ENCODE data around the gene FOXJ2.
A peak's percentile ranks its signal among the peaks of the same experiment; 100 is the strongest.
"Not testable (repeated sequence)": the region's sequence is repeated elsewhere in the genome, so short reads cannot be mapped to it uniquely, and the experiment has no call there.

Gene FOXJ2

GRCh38 chr12:8031017-8031416, 1.5 kb upstream of the FOXJ2 start:
- not testable (repeated sequence) for DNase-seq

GRCh38 chr12:8031872-8032241, 659 bp upstream of the FOXJ2 start:
- DNase-seq: no peak

- peak in 1 of 2 experiments; percentile 16 for DNase-seq
Observed at GRCh38 chr12:8033153-8034044, 883 bp downstream of the FOXJ2 start.

GRCh38 chr12:8034802-8035201, 2.3 kb downstream of the FOXJ2 start:
- DNase-seq: no peak

- DNase-seq: no peak
Observed at GRCh38 chr12:8035440-8036010, 3.0 kb downstream of the FOXJ2 start.

DNA sequence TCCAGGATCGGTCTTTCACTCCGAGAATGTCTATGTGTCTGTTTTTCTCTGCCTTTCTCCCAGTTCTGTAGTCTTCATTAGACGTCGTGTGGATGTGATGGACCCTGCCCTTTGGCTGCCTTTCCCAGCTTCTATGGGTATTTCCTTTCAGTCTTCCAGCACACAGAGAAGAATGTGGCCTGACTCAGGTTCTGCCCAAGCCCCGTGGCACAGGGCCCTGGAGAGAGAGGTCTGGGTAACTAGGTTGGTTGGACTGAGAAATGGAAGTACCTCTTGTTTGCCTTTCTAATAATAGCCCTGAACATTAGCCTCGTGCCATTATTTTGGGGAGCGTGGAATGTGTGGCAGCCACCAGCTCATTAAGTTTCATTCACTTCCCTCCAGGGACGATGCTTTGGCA, 3.8 kb downstream of the FOXJ2 start:
- no peak for DNase-seq

DNA sequence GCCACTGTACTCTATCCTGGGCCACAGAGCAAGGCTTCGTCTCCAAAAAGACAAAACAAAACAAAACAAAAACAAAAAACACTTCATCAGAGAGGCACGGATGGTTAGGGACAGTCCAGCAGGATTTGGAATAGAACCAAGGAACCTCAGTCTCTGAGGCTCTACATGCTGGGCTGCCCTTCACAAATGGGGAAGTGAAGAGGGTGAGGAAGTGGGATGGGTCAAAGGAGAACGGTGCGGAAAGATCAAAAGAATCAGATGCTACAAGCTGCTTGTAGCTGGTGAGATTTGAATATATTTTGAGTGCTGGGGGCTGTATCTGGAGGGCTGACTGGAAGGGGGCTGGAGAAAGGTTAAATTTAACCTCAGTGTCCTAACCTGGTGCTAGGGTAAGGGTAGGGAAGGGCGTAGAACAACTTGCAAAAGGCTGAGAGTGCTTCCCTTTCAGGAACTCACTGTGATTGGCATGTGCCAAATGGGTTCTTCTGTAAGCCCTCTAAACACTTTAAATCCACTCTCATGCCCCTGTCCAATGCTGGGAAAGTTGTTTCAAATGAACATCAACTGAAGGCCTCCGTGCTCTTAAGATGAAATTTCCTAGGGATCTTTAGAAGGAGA, 4.6 kb downstream of the FOXJ2 start:
- DNase-seq: no peak

GRCh38 chr12:8037947-8038346, 5.4 kb downstream of the FOXJ2 start:
- DNase-seq: no peak

DNA sequence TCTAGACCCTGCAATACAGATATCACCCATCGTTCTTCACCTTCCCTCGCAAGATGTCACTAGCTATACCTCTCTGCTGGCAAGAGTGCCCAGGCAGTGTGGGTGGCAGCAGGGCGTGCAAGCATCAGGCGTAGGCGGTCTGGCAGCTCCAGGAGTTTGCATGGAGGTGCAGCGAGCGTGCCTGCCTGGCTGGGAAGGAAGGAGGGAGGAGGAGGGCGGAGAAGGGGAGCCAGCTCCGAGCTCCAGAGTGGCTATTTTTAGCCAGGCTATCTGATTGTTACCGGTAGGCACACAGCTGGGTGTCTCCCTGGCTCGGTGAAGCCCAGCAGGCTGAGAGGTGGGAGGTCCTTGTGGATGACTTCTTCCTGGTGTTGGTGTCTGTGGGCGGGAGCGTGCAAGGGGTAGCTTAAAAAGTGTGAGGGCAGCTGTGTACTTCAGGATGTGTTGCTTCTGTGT, 6.2 kb downstream of the FOXJ2 start:
- DNase-seq: peak in 1 of 2 experiments; percentile 65

DNA sequence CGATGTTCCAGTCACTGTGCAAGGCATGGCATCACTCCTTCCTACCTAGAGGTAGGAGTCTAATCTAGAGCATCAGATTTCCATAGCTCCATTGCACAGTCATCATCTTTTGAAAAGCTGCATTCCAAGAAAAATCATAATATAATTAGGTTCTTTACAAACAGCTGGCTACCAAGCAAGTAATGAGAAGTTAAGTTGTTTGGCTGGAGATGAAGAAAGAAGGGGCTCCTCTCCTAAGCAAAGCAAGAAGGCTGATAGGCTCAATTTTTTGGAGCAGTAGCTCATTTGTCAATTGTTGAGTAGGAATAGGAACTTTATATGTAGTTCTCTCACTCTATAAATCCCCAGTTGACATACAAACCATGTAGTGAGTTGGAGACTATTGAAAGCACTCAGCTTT, 8.3 kb downstream of the FOXJ2 start:
- no peak for DNase-seq

DNA sequence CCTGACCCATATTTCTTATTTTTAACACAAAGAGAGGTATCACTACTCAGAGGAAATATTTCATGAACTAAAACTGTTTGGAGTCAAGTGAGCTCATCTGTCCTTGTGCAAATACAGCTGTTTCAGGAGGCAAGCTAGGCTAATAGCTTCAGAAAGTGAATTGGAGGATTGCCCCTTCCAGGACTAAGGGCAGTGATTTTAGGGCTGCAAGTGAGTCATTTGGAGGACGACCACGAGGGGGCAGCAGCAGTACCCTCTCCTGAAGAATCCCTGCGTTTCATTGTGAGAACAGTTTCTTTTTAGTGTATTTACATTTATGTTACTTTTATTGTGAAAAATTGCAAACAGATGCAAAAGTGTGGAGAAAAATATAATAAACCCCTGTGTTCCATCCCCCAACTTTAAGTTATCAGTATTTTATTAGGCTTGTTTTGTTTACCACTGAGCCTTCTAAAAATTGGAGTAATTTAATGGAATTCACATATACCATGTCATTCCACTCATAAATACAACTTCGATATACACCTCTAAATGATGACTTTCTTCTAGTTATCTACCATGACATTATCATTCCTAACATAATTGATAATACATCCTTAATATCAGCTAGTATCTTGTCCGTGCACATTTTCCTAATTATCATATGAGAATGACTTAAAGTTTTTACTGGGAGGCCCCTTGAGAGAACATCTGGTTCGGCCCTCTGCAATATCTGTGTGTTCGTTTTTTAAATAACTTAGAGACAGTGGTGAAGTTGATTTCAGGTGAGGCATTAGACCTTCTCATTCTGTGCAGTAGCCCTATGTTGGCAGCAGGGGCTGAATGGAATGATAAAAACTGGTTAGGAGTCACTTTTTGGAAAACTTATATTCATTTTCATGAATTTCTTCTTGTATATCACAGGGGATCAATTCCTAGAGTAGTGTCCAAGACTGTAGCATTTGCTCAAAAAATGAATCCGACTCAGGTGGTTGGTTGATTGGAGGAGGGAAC, 13.7 kb downstream of the FOXJ2 start:
- peak in 1 of 2 experiments; percentile 5 for DNase-seq

DNA sequence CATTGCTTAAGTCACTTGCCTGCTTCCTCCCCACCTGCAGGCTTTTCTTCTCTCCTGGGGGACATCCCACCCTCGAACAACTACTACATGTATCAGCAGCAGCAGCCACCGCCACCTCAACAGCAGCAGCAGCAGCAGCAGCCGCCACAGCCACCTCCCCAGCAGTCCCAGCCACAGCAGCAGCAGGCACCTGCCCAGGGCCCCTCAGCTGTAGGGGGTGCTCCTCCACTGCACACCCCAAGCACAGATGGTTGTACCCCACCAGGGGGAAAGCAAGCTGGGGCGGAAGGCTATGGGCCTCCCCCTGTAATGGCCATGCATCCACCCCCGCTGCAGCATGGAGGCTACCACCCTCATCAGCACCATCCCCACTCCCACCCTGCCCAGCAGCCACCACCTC, 15.3 kb downstream of the FOXJ2 start:
- no peak for DNase-seq

DNA sequence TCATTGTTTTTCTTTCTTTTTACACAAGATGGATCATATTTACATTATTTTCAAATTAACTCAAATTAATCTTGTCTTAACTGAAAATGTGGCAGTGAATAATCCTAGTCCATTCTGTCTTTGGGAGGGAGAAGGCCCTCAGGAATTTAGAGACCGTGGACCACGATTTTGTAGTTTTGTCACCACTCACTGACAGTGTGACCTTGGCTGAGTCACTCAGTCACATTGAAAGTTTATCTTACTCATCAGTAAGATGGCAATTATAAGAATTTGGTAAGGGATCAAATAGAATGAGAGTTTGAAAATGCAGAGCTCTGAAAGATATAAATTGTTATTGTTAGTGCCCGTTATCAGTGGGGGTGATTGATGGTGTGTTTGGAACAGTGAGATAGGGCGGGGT, 16.4 kb downstream of the FOXJ2 start:
- DNase-seq: no peak

DNA sequence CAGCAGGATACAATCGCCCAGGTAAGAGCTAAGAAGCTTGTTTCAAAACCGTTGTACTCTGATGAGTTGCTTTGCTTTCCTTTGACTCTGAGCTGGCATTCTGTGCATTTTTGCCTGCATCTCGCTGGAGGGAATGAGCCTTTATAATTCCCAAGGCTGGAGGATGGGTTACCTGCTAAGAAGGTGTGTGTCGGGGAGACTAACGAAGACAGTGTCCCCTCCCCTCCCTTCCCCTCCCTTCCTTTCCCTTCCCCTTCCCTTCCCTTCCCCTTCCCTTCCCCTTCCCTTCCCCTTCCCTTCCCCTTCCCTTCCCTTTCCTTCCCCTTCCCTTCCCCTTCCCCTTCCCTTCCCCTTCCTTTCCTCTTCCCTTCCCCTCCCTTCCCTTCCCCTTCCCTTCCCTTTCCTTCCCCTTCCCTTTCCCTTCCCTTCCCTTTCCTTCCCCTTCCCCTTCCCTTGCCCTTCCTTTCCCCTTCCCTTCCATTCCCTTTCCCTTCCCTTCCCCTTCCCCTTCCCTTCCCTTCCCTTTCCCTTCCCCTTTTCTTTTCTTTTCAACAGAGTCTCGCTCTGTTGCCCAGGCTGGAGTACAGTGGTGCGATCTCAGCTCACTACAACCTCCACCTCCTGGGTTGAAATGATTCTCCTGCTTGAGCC, 18.2 kb downstream of the FOXJ2 start:
- DNase-seq: no peak

DNA sequence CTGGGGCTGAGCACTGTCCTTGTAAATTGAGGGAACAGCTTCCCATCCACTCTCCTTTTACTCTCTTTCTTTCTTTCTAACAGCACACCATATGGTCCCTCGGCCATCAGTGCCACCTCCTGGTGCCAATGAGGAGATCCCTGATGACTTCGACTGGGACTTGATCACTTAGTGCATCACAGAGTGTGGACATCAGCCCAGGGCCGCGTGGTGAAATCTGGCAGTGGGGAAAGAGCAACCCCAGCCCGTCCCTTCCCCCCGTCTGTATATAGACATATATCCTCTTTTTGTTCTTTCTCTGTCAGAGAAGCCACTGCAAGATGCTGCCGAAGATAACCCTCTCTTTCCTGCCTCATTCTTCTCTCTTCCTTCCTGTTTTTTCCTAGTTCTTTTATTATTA, 20.2 kb downstream of the FOXJ2 start:
- no peak for DNase-seq

GRCh38 chr12:8054816-8055215, 22.3 kb downstream of the FOXJ2 start:
- no peak for DNase-seq

- DNase-seq: no peak
Observed at GRCh38 chr12:8057306-8057705, 24.8 kb downstream of the FOXJ2 start.

GRCh38 chr12:8057839-8058238, 25.3 kb downstream of the FOXJ2 start:
- DNase-seq: no peak

DNA sequence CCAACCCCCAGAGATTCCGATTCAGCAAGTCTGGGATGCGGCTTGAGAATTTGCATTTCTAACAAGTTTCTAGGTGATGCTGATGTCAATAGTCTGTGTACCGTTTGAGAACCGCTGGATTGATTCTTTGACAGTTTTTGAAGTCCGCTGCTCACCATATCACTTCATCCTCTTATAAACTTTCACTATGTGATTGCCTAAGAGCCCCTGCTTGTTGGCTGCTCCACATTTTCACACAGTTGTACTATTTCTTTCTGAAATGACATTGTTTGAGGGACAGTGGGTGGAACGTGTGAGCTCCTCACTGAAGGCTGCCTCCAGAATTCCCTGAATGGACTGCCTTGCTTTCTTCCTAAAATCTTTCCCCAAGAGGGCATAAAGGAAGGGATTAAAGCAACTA, 26.0 kb downstream of the FOXJ2 start:
- no peak for DNase-seq

DNA sequence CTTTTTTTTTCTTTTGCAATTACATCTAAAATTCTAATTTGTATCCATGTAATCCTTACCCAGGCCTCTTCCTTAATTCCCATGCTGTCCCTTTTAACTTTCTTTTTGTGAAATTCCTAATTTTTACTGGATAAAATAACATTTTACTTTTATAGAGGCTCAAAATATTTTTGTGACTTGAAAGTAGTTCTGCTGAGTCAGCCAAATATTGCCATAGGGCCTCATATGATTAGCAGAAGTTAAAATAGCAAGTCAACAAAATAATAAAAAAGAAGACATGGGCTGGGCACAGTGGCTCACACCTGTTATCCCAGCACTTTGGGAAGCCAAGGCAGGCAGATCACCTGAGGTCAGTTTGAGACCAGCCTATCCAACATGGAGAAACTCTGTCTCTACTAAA, 31.6 kb downstream of the FOXJ2 start:
- DNase-seq: no peak

DNA sequence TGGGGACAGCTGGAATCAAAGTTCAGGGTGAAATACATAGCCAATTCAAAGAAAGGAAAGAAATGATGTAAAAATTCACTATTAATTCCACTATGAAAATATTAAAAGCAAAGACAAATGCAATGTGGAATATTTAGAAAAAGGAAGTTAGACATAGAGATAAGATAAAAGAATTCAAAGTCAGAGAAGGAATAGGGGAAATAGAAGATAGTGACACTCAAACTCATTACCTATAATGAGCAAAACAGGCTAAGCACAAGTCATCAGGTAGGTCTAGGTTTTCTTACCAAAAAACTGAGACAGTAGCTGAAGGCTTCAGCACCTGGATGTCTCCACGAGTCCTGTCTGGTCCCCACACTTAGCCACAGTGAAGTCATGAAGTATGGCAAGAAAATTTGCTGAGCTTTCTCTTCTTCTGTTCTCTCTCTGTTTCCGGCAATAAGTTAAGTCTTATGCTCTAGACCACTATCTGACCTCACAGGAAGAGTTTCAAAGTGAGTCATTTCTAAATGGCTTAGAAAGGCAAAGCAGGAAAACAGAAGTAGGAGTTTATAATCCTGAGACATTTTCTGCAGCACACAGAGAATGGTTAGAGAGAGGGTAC, 33.6 kb downstream of the FOXJ2 start, which contains the start of gene C3AR1:
TSS of gene C3AR1 (minus strand) at position 369 of the 604 bp plus-strand sequence. CDS start 6,174 bp downstream, outside the sequence.
- DNase-seq: no peak

DNA sequence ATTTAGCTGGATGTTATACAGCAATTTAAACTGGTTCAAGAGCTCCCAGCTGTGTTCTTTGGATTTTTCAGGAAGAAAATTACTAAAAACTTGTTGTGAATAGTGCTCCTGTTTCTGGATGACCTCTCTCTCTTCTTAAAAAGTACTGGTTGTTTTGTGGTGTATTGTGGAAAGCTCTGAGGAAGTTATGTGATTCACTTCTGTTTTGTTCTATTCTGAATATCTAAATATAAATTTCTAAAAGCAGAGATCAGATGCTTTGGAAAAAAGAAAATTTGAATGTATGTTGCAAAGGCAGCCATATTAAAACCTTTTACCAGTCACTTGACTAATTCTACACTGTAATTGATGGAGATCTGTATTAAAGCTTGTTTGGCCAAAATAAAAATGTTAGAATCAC, 37.1 kb downstream of the FOXJ2 start:
- DNase-seq: no peak

Data from cerebellar nuclear complex (tissue), 1 donor.